EL (cell line): Measurements from ENCODE around the gene UNK.
A peak's percentile ranks its signal among the peaks of the same experiment; 100 is the strongest.
"Not testable (repeated sequence)": the region's sequence is repeated elsewhere in the genome, so short reads cannot be mapped to it uniquely, and the experiment has no call there.

Experiments
- DNase-seq: peaks from one replicate; pipeline ENCODE4 v3.0.0-alpha.2; 2016

UNK gene

GRCh38 chr17:75754378-75755204 lies 30.0 kb upstream of the UNK start:
- DNase-seq: no peak

- peak; percentile 49 for DNase-seq
Measured at GRCh38 chr17:75755205-75755901, 29.3 kb upstream of the UNK start.

DNA sequence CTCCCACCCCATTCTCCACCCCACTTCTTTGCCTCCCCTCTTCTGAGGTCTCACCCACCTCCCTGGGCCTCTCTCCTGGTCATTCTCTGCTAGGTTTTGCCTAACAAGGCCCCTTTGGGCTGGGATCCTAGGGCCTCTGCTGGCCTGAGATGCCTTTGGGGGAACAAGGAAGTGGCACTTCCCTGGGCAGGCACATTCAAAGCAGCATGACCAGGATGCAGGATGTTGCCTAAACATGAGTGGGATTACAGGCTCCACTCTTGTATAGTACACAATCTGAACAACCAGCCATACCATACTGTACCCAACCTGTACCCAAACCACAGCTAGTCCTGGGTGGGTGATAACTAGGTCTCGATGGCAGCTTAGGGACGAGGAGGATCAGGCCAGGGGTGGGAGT lies 28.6 kb upstream of the UNK start:
- no peak for DNase-seq

- no peak for DNase-seq
Measured at GRCh38 chr17:75756451-75757085, 28.0 kb upstream of the UNK start.

DNA sequence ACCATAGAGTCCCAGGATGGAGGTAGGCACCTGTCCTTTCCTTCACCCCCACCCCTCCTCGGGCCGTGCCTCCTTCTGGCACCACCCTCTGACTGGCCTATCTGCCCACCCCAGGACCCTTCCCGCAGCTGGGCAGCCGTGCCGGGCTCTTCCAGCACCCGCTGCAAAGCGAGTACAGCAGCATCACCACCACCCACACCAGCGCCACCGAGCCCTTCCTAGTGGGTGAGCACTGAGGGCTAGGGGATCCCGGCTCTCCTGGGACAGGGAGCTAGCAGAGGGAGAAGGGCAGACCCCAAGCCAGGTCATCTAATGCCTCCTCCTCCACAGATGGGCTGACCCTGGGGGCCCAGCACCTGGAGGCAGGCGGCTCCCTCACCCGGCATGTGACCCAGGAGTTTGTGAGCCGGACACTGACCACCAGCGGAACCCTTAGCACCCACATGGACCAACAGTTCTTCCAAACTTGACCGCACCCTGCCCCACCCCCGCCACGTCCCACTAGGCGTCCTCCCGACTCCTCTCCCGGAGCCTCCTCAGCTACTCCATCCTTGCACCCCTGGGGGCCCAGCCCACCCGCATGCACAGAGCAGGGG lies 27.4 kb upstream of the UNK start:
- DNase-seq: no peak

DNA sequence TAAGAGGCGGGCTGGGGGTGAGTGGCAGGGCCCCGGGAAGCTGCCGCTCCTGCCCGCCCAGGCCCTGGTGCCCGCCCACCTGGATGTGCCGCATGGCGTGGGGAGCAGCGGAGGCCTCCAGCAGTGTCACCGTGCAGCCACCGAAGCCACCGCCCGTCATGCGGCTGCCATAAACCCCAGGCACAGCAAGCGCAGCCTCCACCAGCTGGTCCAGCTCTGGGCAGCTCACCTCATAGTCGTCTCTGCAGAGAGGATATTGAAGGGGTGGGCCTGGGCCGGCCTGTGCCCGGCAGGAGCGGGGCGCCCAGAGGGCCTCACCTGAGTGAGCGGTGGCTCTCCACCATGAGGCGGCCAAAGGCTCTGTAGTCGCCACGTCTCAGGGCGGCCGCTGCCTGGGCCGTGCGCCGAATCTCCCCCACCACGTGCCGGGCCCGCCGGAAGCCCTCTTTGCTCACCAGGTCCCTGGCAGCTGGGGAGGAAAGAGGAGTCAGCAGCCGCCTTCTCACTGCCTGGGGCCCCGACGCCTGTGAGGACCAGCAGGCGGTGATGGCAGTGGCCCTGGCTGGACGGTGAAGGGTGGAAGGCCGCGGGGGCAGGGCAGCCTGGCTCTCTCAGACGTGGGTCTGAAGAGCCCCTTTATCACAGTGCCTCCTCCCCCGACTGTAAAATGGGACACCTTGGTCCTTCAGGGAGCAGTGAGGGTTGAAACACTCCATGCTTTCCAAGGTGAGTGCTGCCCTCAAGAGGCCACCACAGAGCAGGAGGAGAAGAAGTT lies 26.3 kb upstream of the UNK start:
- DNase-seq: no peak

DNA sequence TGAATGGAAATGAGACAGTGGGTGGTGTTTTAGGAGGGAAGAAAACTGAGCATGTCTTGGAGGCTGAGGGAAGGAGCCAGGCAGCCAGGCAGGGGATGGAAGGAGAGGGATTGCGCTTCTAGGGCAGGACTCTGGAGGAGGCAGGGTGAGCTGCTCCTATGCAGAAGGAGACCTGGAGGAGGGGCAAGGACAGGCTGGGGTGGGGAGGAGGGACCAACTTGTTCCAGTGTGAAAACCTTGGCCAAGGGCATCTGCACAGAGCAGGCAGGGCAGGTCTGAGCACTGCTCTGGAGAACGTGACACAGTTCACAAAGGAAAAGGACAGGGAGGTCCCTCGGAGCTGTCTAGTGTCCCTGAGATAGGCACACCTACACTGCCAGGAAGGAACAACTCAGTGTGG lies 25.1 kb upstream of the UNK start:
- DNase-seq: no peak

GRCh38 chr17:75759978-75760640 lies 24.5 kb upstream of the UNK start:
- DNase-seq: not testable (repeated sequence)

DNA sequence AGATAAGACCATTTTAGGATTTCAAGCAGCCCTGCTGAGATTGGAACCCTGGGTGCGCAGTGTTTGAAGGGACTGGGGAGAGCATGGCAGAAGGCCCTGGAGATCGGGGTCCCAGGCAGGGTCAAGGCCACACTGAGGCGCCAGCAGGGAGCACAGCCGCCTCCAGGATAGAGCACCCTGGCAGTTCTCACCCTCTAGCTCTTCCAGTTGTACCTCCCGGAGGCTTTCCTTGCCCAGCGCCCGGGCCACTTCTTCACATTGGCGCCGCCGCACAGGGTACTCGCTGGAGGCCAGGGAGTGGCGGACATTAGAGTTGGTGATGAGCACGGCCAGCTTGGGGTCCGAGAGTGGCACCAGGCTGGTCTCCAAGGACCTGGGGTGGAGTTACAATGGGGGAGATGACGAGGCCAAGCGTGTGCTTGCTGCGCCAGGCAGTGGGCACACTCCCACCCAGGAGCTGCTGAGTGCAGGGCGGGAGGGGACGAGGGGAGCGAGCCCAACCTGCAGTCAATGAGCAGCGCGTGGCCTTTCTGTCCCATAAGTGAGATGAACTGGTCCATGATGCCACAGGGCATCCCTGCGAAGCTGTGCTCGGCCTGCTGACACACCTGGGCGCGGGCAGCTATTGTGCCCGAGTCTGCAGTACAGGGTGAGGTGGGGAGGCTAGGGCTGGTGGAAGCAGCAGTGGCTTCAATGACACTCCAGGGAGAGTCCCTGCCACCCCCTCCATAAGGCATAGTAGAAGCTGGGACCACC lies 21.9 kb upstream of the UNK start:
- no peak for DNase-seq

DNA sequence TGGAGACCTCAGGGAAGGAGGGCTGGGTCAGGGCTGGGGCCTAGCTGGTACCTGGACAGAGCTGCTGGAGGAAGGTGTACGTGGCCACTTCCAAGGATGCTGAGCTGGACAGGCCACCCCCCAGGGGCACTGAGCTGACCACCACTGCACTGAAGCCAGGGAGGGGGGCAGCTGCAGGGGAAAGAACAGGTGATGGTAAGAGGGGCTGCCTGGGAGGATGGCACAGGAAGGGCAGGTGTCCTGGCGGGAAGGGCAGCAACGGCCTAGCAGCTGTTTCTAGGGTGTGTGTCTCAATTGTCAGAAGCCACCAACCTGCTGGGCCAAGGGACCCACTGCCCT lies 21.4 kb upstream of the UNK start:
- DNase-seq: no peak

DNA sequence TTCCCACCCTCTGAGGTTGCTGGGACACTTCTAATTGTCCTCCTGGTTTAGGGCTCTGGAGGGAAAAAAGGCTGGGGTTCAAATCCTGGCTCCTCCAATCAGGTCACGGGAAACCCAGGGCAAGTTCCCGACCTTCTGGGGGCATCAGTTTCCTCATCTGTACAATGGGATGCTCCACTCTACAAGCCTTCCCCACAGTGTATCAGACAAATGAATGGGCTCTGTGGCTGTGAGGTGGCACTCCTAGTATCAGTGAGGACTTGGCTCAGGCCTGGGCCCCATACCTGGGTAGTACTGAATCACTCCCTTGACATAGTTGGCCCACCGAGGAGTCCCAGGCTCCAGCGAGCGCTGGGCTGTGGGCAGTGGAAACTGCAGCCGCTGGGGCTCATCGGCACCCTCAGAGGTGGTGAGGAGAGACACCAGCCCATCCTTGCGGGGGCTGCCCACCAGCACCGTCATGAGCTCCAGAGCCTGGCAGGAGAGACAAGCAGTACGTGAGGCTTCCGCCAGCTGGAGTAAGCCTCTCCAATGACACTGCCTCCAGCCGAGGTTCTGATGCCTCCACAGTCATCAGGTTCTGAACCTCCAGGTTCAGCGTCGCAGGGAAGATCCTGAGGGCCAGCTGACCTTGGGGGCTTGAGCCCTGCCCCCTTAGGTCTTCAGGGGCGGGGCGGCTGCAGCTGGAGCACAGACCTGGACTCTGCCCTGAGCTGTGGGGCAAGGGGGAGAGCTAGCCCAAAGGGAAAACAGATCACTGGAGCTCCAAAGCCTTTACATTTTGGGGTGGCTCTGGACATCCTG lies 20.8 kb upstream of the UNK start:
- DNase-seq: no peak

DNA sequence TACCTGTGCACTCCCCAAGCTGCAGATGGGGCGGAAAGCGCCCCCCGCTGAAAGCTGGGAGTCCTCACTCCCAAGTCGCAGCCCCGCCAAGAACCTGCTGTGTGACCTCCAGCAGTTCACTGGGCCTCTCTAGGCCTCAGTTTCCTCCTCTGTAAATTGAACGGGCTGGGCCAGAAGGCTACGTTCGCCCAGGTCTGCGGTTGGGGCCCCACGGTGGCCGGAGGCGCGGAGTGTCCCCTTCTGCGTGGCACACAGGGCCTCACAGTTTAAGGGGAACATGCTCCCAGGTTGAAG lies 20.2 kb upstream of the UNK start:
- no peak for DNase-seq

DNA sequence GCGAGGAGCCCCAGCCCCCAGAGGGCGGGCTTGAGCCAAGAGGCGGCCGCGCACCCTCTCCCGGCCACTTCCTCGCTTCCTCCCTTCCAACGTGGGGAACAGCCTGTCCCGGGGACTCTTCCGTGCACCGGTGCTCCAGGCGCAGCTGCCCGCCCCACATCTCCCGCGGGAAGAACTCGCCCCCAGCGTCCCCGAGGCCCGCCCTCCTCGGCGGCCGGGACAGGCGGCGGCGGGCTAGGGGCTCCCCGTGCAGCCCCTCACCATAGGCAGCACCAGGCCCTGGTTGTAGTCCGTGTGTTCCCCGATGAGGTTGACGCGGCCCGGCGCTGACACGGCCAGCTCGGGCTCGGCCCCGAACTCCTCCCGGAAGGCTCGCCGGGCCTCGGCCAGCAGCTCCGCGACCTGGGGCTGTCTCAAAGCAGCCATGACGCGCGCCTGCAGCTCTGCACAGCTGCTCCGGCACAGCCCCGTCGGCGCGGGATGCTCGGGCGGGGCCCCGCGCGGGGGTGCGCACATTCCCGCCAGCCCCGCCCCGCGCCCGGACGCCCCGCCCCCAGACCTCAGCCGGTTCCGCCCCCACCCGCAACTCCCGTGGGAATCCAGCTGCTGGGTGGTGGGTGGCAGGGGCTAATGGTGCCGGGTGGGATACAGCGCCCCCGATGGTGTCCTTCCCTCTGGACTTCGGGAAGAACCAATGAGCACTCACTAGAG lies 19.7 kb upstream of the UNK start, which contains the start of gene GALK1:
GALK1 (minus strand) TSS at position 482 of the 711 bp plus-strand sequence; CDS start at position 426, 56 bp downstream.
- DNase-seq: peak; percentile 69

DNA sequence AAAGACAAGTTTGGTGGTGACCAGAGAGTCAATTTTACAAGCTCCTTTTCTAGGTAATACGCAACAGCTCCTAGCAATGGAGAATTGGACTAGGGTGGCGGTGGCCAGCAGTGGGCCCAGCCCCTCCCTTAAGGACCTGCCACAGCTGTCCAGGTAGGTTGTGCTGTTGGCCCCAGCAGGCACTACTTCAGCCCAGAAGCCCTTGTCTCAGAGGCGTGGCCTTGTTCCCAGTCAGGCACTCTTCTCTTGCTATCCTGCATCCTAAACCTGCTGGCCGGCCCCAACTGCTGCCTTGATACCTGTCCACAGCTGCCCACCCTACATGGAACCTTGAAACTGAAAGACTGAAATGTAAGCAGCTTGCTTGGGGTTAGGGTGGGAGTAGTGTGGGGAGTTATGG lies 18.6 kb upstream of the UNK start:
- DNase-seq: no peak

DNA sequence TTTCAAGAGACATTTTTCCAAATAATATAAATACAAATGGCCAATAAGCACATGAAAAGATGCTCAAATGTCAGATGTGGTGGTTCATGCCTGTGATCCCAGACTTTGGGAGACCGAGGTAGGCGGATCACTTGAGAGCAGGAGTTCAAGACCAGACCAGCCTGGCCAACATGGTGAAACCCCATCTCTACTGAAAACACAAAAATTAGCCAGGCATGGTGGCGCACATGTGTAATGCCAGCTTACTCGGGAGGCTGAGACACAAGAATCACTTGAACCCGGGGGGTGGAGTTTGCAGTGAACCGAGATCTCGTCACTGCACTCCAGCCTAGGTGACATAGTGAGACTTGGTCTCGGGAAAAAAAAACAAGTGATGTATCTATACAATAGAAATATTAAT lies 16.7 kb upstream of the UNK start:
- DNase-seq: no peak

- no peak for DNase-seq
Measured at GRCh38 chr17:75769536-75769935, 15.1 kb upstream of the UNK start.

DNA sequence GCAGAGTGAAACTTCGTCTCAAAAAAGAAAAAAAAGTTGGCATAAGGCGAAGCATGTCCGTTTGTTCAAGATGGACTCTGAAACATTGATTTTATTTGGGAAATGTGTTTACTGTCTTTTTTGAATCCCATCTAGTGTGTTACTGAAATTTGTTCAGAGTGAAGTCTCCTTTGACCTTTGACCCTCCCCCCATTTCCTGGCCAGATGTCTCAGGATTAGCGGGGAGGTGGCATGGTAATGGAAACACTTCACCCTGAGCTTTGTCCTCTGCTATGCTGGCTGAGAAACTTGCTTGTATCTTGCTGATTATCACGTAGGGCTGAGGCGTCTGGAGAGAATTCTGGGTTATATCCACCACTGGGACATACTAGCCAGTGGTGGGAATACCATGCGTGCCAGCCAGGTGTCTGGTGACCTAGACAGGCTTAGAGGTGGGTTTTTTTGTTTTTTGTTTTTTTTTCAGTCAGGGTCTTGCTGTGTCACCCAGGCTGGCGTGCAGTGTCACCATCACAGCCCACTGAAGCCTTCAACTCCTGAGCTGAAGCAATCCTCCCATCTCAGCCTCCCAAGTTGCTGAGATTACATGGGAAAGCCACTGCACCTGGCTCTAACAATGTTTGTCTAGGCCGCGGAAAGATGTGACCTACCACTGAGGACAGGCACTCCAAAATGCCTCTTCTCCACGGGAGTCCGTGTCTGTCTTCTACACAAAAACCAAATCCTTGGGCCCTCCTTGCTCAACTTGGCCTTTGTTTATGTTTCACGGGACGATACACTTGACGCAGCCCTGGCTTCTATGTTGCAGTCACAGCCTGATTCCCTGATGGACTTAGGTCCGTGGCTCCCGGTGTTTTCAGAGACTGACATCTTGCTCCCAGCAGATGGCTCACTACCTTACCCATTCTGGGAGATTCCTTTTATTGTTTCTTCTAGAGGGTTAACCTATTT lies 13.0 kb upstream of the UNK start:
- no peak for DNase-seq

DNA sequence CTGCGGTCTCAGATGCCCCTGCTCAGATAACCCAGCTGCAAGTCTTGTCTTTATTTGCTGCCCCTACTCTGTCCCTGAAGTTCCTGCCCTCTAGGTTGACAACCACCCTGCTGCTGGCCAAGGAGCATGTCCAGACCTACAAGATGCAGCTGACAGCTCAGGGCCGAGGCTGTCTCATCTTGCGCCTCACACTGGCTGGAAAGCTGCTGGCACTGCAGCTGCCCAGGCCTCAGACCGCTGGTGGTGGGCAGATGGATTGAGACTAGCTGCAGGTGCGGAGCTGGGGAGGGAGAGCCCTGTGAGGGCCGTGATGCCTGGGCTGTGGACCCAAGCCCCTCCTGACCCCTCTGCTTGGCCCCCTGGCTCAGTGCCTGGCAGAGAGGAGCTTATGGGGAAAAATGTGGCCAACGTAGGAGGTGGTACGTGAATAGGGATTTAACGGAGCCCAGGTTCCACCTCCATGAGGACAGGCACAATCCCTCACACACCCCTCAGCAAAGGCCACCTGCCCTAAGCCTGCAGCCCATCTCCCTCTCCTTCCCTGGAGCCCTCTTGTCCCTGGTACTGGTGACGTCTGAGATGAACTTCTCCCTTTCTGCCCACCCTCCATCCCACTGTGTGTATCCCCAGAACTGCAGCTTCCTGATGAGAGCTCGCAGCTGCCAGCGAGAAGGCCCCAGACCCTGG lies 11.3 kb upstream of the UNK start:
- no peak for DNase-seq
